Sigmoid colon (tissue), 7 donors: ENCODE measurements around the gene USP53. TPM values are rescaled to one million over a fixed set of nuclear protein-coding genes. Genes with fewer than 3 reads are reported as not detected.
"Not testable (repeated sequence)": the region's sequence is repeated elsewhere in the genome, so short reads cannot be mapped to it uniquely, and the experiment has no call there.

Source experiments
- DNase-seq: peaks from one replicate; pipeline ENCODE4 v3.0.0-alpha.2; 2019
- H3K27ac ChIP-seq, 4 donors: fragments of 200-600 bp; sonication (generic); one replicate each; pipeline ENCODE4 v1.5.1; 2016 to 2019; ENCODE audit warnings: mild to moderate bottlenecking in 1 of 4
- H3K27me3 ChIP-seq, 3 donors: fragments of 200-600 bp; sonication (generic); one replicate each; pipeline ENCODE4 v1.5.1; 2019; ENCODE audit warnings: mild to moderate bottlenecking in 1 of 3
- H3K36me3 ChIP-seq, 4 donors: fragments of 200-600 bp; sonication (generic); one replicate each; pipeline ENCODE4 v1.5.1; 2016 to 2019
- H3K4me1 ChIP-seq, 4 donors: fragments of 200-600 bp; sonication (generic); one replicate each; pipeline ENCODE4 v1.5.1; 2017 to 2019
- H3K4me3 ChIP-seq, 4 donors: fragments of 200-600 bp; sonication (generic); one replicate each; pipeline ENCODE4 v1.5.1; 2017 to 2019; ENCODE audit warnings: mild to moderate bottlenecking in 2 of 4, moderate library complexity in 1 of 4
- H3K9me3 ChIP-seq, 4 donors: fragments of 200-600 bp in 3 of 4; sonication (generic) in 3 of 4; one replicate each; pipeline versions ENCODE4 v1.5.1 to v1.6.1; 2013 to 2019
- EP300 ChIP-seq, 4 donors: sonication (generic); formaldehyde crosslinking; IDR thresholded peaks; one replicate each; pipeline ENCODE4 v1.6.1; 2017; ENCODE audit warnings: antibody characterized with exemption in 4 of 4
- POLR2A ChIP-seq, 2 donors: fragments of 450-650 bp; IDR thresholded peaks; one replicate each; pipeline ENCODE4 v1.6.1; 2016; ENCODE audit warnings: antibody characterized with exemption in 2 of 2, mild to moderate bottlenecking in 2 of 2, moderate library complexity in 2 of 2
- POLR2AphosphoS5 ChIP-seq, 4 donors: sonication (generic); formaldehyde crosslinking; IDR thresholded peaks; one replicate each; pipeline ENCODE4 v1.6.1; 2017; ENCODE audit warnings: antibody characterized with exemption in 4 of 4
- WGBS, 2 donors: extraction: QIAGEN DNeasy Blood & Tissue Kit; methylation state at CpG; one replicate each; pipeline ENCODE4 v1.1.7; 2013; 5-methylcytosine and 5-hydroxymethylcytosine counted together
- intact Hi-C: fragments of 100-400 bp; cut with DNase I; formaldehyde crosslinking; loops from one replicate; pipeline ENCODE4 v1.15.1; 2023
- polyA plus RNA-seq, 3 donors: library from polyadenylated mRNA; stranded (reverse); fragments of 200-250 nt; gene quantifications; one replicate each; pipeline ENCODE4 v1.2.3, GENCODE V29; 2013
- total RNA-seq, 4 donors: library from RNA; depleted of rRNA; stranded (reverse); fragments of >200 nt; gene quantifications; one replicate each; pipeline ENCODE4 v1.1.0, GENCODE V29; 2016
- TF ChIP-seq, protein P1 (sequence below), 4 experiments: fragments of 450-650 bp in 3 of 4; fragments of 200-600 bp in 1 of 4; IDR thresholded peaks; one replicate each; pipeline ENCODE4 v1.5.1; 2016 to 2019; ENCODE audit warnings: antibody characterized with exemption in 4 of 4, mild to moderate bottlenecking in 3 of 4, moderate library complexity in 2 of 4
- donor health status: healthy with polysubstance abuse.
- donor health status: Bipolar disorder and iron deficiency.
- donor health status: healthy.

Gene USP53
- total and polyA plus RNA-seq, 7 donors = 22.6 to 64.0 (median 34.7) TPM

DNA sequence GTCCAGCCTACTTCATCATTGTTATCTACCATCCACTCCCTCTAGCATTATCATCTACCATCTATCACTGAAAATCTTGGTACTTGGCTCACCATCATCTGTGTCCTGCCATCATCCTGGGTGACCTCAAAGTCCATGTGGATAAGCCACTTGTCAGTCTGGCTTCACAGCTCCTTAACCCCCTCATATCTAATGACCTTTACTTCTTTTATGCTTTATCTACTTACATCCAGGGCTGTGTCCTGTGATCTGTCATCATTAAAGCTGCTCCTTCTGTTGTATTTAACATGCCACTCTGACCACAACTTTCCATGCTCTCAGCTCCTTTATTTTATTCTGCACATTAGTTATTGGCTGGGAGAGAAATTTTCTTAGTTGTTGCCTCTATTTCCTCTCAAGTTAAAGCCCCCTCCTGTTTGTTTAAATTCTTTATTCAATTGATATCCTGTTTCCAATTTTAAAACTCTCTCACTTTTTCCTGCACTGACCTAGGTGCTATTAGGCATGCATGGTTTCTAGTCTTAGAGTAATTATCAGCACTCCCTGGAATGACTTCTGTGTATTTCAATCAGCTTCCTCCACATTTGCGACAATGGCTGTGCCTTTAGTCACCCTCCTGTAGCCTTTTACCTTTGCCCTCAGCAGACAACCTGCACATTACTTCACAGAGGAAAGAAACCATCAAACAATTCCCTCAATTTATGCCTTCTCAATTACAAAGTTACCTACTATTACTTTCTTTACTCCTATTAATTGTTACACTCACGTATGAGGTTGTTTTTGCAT is 117.5 kb downstream of the USP53 start:
- Histone ChIP-seq H3K27ac (no peak overlapping the region), H3K4me1 (no peaks in the 10 kb centered on the region), H3K27me3 (no peaks in the 10 kb centered on the region), H3K4me3 (no peak overlapping the region), H3K9me3 (no peaks in the 10 kb centered on the region), H3K36me3 (no peaks in the 10 kb centered on the region)
- TF ChIP-seq POLR2A (IDR thresholded peaks at IDR 0.05) (no peak), EP300 (IDR thresholded peaks at IDR 0.05) (no peak), POLR2AphosphoS5 (IDR thresholded peaks at IDR 0.05) (no peak)
- TF ChIP-seq, protein P1, sequence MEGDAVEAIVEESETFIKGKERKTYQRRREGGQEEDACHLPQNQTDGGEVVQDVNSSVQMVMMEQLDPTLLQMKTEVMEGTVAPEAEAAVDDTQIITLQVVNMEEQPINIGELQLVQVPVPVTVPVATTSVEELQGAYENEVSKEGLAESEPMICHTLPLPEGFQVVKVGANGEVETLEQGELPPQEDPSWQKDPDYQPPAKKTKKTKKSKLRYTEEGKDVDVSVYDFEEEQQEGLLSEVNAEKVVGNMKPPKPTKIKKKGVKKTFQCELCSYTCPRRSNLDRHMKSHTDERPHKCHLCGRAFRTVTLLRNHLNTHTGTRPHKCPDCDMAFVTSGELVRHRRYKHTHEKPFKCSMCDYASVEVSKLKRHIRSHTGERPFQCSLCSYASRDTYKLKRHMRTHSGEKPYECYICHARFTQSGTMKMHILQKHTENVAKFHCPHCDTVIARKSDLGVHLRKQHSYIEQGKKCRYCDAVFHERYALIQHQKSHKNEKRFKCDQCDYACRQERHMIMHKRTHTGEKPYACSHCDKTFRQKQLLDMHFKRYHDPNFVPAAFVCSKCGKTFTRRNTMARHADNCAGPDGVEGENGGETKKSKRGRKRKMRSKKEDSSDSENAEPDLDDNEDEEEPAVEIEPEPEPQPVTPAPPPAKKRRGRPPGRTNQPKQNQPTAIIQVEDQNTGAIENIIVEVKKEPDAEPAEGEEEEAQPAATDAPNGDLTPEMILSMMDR (IDR thresholded peaks at IDR 0.05) = no peak
- no peak for DNase-seq
- 58 to 64% methylated on average over 2 of the region's 2 CpGs for WGBS, 2 donors
- intact Hi-C loops = no loop called here

GRCh38 chr4:119336332-119336979 is 123.9 kb downstream of the USP53 start:
- H3K4me1 ChIP-seq, H3K36me3 ChIP-seq, H3K4me3 ChIP-seq, H3K27ac ChIP-seq, H3K27me3 ChIP-seq, H3K9me3 ChIP-seq, DNase-seq, intact Hi-C loops: not testable (repeated sequence)
- WGBS, 2 donors = 61 to 80% methylated on average over 3 of the region's 4 CpGs

- WGBS, 2 donors = 41 to 80% methylated on average over 1 of the region's 1 CpG
- H3K36me3 ChIP-seq = no peaks in the 10 kb centered on the region
- no peaks in the 10 kb centered on the region for H3K9me3 ChIP-seq
- no peak overlapping the region for H3K4me3 ChIP-seq
- no peak for TF ChIP-seq POLR2AphosphoS5 (IDR thresholded peaks at IDR 0.05)
- H3K4me1 ChIP-seq = no peaks in the 10 kb centered on the region
- no peaks in the 10 kb centered on the region for H3K27me3 ChIP-seq
- H3K27ac ChIP-seq = no peak overlapping the region
- DNase-seq = no peak
- intact Hi-C loops = no loop called here
Observed at GRCh38 chr4:119337010-119337409, 124.5 kb downstream of the USP53 start.

- DNase-seq, H3K36me3 ChIP-seq, H3K27me3 ChIP-seq, H3K4me1 ChIP-seq, H3K9me3 ChIP-seq, H3K27ac ChIP-seq, intact Hi-C loops, H3K4me3 ChIP-seq: not testable (repeated sequence)
Observed at GRCh38 chr4:119339895-119340294, 127.4 kb downstream of the USP53 start.

GRCh38 chr4:119343293-119343692 is 130.8 kb downstream of the USP53 start:
- H3K9me3 ChIP-seq, DNase-seq, H3K4me1 ChIP-seq, H3K36me3 ChIP-seq, H3K4me3 ChIP-seq, H3K27ac ChIP-seq, H3K27me3 ChIP-seq, intact Hi-C loops: not testable (repeated sequence)
- WGBS, 2 donors = no CpG with 5 or more reads among the region's 2 CpGs

Other genes starting within 250 kb of the USP53 start
- 1 to 10 TPM in 1 of 4 donors, under 1 TPM in 3; 0.28 to 1.4 (median 0.82) TPM for gene MYOZ2, start 76.9 kb upstream of the USP53 start, total RNA-seq
- under 1 TPM; 0.35 to 0.69 (median 0.60) TPM for gene MYOZ2, start 76.9 kb upstream of the USP53 start, polyA plus RNA-seq
- not detected for gene FABP2, start 109.4 kb downstream of the USP53 start, total RNA-seq
- gene FABP2, start 109.4 kb downstream of the USP53 start, polyA plus RNA-seq = 100 to 1,000 TPM in 2 of 3 donors, 10 to 100 TPM in 1; 22.1 to 167 (median 110) TPM